CD14-positive monocyte (primary cell): ENCODE data around the gene MYH8. TPM values are rescaled to one million over a fixed set of nuclear protein-coding genes. Genes with fewer than 3 reads are reported as not detected.

ENCODE experiments used
- DNase-seq, 3 donors: peaks; one replicate each; pipeline ENCODE4 v3.0.0-alpha.2; 2011 to 2022
- H2AFZ ChIP-seq: 2 replicates; pipeline ENCODE4 v1.6.0; 2012; ENCODE audit warnings: mild to moderate bottlenecking, low read depth, low read length, inconsistent platforms; ENCODE audit not compliant: insufficient read depth, poor library complexity, severe bottlenecking
- H3K27ac ChIP-seq, 2 donors: 1 replicate in 1 of 2; 2 replicates in 1 of 2; pipeline ENCODE4 v1.5.1; 2012 to 2013; ENCODE audit warnings: low read length in 2 of 2, control low read depth in 1 of 2, inconsistent platforms in 1 of 2, low read depth in 1 of 2, mild to moderate bottlenecking in 1 of 2
- H3K27me3 ChIP-seq, 2 donors: one replicate each; pipeline versions ENCODE4 v1.6.0 to v1.6.1; 2011 to 2013; ENCODE audit warnings: low read length in 2 of 2; ENCODE audit not compliant: control insufficient read depth in 2 of 2, insufficient read depth in 2 of 2
- H3K36me3 ChIP-seq, 2 donors: replicated peaks in 1 of 2; 1 replicate in 1 of 2; 2 replicates in 1 of 2; pipeline versions ENCODE4 v1.5.1 to v1.6.1; 2012 to 2013; ENCODE audit warnings: low read length in 2 of 2, control low read depth in 1 of 2, inconsistent platforms in 1 of 2, mild to moderate bottlenecking in 1 of 2; ENCODE audit not compliant: insufficient read depth in 2 of 2, control insufficient read depth in 1 of 2
- H3K4me1 ChIP-seq, 2 donors: 1 replicate in 1 of 2; 2 replicates in 1 of 2; pipeline versions ENCODE4 v1.5.1 to v1.6.1; 2012 to 2013; ENCODE audit warnings: low read length in 2 of 2, control low read depth in 1 of 2, inconsistent platforms in 1 of 2, mild to moderate bottlenecking in 1 of 2, moderate library complexity in 1 of 2; ENCODE audit not compliant: insufficient read depth in 2 of 2, control insufficient read depth in 1 of 2
- H3K4me2 ChIP-seq: replicated peaks from 2 replicates; pipeline ENCODE3; 2012; ENCODE audit warnings: low read length, moderate library complexity, mild to moderate bottlenecking; ENCODE audit not compliant: poor library complexity, severe bottlenecking; ENCODE audit errors: extremely low read depth
- H3K4me3 ChIP-seq, 3 experiments: fragments of 200-600 bp in 1 of 3; sonication (generic) in 1 of 3; replicated peaks in 1 of 3; 1 replicate in 2 of 3; 2 replicates in 1 of 3; pipeline ENCODE4 v1.5.1; 2011 to 2013; ENCODE audit warnings: low read length in 3 of 3, mild to moderate bottlenecking in 3 of 3, control low read depth in 2 of 3, low read depth in 2 of 3, inconsistent platforms in 1 of 3, moderate library complexity in 1 of 3
- H3K79me2 ChIP-seq: 2 replicates; pipeline ENCODE4 v1.6.0; 2012; ENCODE audit warnings: mild to moderate bottlenecking, control low read depth, inconsistent platforms, low read length, moderate library complexity; ENCODE audit not compliant: insufficient read depth
- H3K9ac ChIP-seq: 2 replicates; pipeline ENCODE4 v1.6.0; 2017; ENCODE audit warnings: low read length, mild to moderate bottlenecking; ENCODE audit not compliant: insufficient read depth, poor library complexity, severe bottlenecking
- H3K9me3 ChIP-seq, 2 donors: replicated peaks in 1 of 2; 1 replicate in 1 of 2; 2 replicates in 1 of 2; pipeline versions ENCODE4 v1.5.1 to v1.6.1; 2012 to 2013; ENCODE audit warnings: low read length in 2 of 2, control low read depth in 1 of 2; ENCODE audit not compliant: control insufficient read depth in 1 of 2, insufficient read depth in 1 of 2
- H4K20me1 ChIP-seq: 2 replicates; pipeline ENCODE4 v1.6.0; 2012; ENCODE audit warnings: mild to moderate bottlenecking, low read length, control low read depth, moderate library complexity; ENCODE audit not compliant: insufficient read depth
- H3K27ac Mint-ChIP-seq, 7 donors: one replicate each; pipeline ENCODE4 v1.8.0; 2020; ENCODE audit warnings: mild to moderate bottlenecking in 7 of 7, mixed read lengths in 7 of 7, moderate library complexity in 6 of 7, inconsistent platforms in 2 of 7
- H3K27me3 Mint-ChIP-seq, 3 donors: one replicate each; pipeline ENCODE4 v1.8.0; 2021 to 2022; ENCODE audit warnings: low read depth in 3 of 3, mild to moderate bottlenecking in 3 of 3, mixed read lengths in 3 of 3, moderate library complexity in 3 of 3, inconsistent platforms in 1 of 3
- H3K36me3 Mint-ChIP-seq, 2 donors: one replicate each; pipeline ENCODE4 v1.8.0; 2020; ENCODE audit warnings: mixed read lengths in 2 of 2, inconsistent platforms in 1 of 2, mild to moderate bottlenecking in 1 of 2
- H3K4me1 Mint-ChIP-seq: one replicate; pipeline ENCODE4 v1.8.0; 2020; ENCODE audit warnings: mild to moderate bottlenecking, mixed read lengths
- H3K4me3 Mint-ChIP-seq, 2 donors: one replicate each; pipeline ENCODE4 v1.8.0; 2020; ENCODE audit warnings: mild to moderate bottlenecking in 2 of 2, mixed read lengths in 2 of 2, moderate library complexity in 1 of 2
- H3K9me3 Mint-ChIP-seq, 7 donors: one replicate each; pipeline ENCODE4 v1.8.0; 2020 to 2022; ENCODE audit warnings: mixed read lengths in 7 of 7, mild to moderate bottlenecking in 6 of 7, moderate library complexity in 6 of 7, inconsistent platforms in 2 of 7
- CTCF ChIP-seq: fragments of 200-600 bp; IDR thresholded peaks from one replicate; pipeline ENCODE4 v1.8.0; 2022; ENCODE audit warnings: antibody characterized with exemption, mild to moderate bottlenecking
- WGBS: methylation state at CpG from one replicate; pipeline ENCODE4 v1.1.5; 2013; ENCODE audit warnings: missing lambda C conversion rate; ENCODE audit not compliant: insufficient coverage; 5-methylcytosine and 5-hydroxymethylcytosine counted together
- intact Hi-C, 2 donors: fragments of 100-400 bp; cut with micrococcal nuclease; formaldehyde crosslinking; loops; one replicate each; pipeline versions ENCODE4 v1.15.0 to v1.15.1; 2023
- polyA plus RNA-seq, 3 donors: library from polyadenylated mRNA; depleted of rRNA in 1 of 3; unstranded in 2 of 3; stranded (reverse) in 1 of 3; fragments of 300-500 nt in 2 of 3; fragments of >200 nt in 1 of 3; fragmentation: Illumina TruSeq in 2 of 3; gene quantifications; 1 replicate in 2 of 3; 2 replicates in 1 of 3; pipeline ENCODE4 v1.2.3, GENCODE V29; 2012 to 2021

The MYH8 gene
- polyA plus RNA-seq, 3 donors: not detected

GRCh38 chr17:10435096-10435495 lies 13.3 kb upstream of the MYH8 start:
- Mint-ChIP-seq H3K4me3 (no peak overlapping the region), H3K27me3 (peaks cover 4 to 10% (median 6%) of the 10 kb centered on the region in 3 donors), H3K4me1 (no peaks in the 10 kb centered on the region), H3K36me3 (no peaks in the 10 kb centered on the region), H3K27ac (no peak overlapping the region), H3K9me3 (peaks cover 4 to 9% (median 5%) of the 10 kb centered on the region in 7 donors)
- no peak for TF ChIP-seq CTCF
- H3K9ac ChIP-seq: no peak overlapping the region
- DNase-seq: no peak
- no peaks in the 10 kb centered on the region for H3K36me3 ChIP-seq
- no CpG with 5 or more reads among the region's 3 CpGs for WGBS
- no peak overlapping the region for H3K27ac ChIP-seq
- H3K79me2 ChIP-seq: no peaks in the 10 kb centered on the region
- H3K4me3 ChIP-seq: no peak overlapping the region
- H3K4me2 ChIP-seq: no peak overlapping the region
- no peaks in the 10 kb centered on the region for H3K9me3 ChIP-seq
- H3K4me1 ChIP-seq: no peaks in the 10 kb centered on the region
- no peak overlapping the region for H2AFZ ChIP-seq
- no peaks in the 10 kb centered on the region for H4K20me1 ChIP-seq
- H3K27me3 ChIP-seq: peaks cover 0 to 3% of the 10 kb centered on the region in 2 donors
- intact Hi-C loops: no loop called here

GRCh38 chr17:10429421-10430045 lies 7.8 kb upstream of the MYH8 start:
- H3K9me3 ChIP-seq: no peaks in the 10 kb centered on the region
- H3K4me1 ChIP-seq: no peaks in the 10 kb centered on the region
- H3K4me3 ChIP-seq: no peak overlapping the region
- no peak overlapping the region for H3K27ac Mint-ChIP-seq
- H3K27me3 ChIP-seq: peaks cover 0 to 2% of the 10 kb centered on the region in 2 donors
- H3K27ac ChIP-seq: no peak overlapping the region
- no peaks in the 10 kb centered on the region for H4K20me1 ChIP-seq
- H3K4me2 ChIP-seq: no peak overlapping the region
- no peaks in the 10 kb centered on the region for H3K36me3 Mint-ChIP-seq
- H3K9me3 Mint-ChIP-seq: peaks cover 0 to 4% (median 2%) of the 10 kb centered on the region in 7 donors
- H2AFZ ChIP-seq: no peak overlapping the region
- no peaks in the 10 kb centered on the region for H3K36me3 ChIP-seq
- intact Hi-C loops: no loop called here
- no CpG with 5 or more reads among the region's 2 CpGs for WGBS
- no peak overlapping the region for H3K9ac ChIP-seq
- H3K27me3 Mint-ChIP-seq: peaks cover 5 to 15% (median 5%) of the 10 kb centered on the region in 3 donors
- no peak for TF ChIP-seq CTCF
- H3K79me2 ChIP-seq: no peaks in the 10 kb centered on the region
- no peak overlapping the region for H3K4me3 Mint-ChIP-seq
- no peak for DNase-seq
- no peaks in the 10 kb centered on the region for H3K4me1 Mint-ChIP-seq
